GM11168 (cell line): ENCODE results near the gene MARCHF2.
"Not testable (repeated sequence)": the region's sequence is repeated elsewhere in the genome, so short reads cannot be mapped to it uniquely, and the experiment has no call there.

ENCODE experiments used
- in situ Hi-C: fragments of 300-500 bp; cut with MboI; formaldehyde crosslinking; loops from one replicate; pipeline ENCODE4 v1.12.0; 2022; ENCODE audit warnings: low sequenced_read_pairs; ENCODE audit not compliant: unreplicated experiment

MARCHF2 gene

GRCh38 chr19:8403820-8404109 is 9.3 kb upstream of the MARCHF2 start:
- in situ Hi-C loops = no loop called here

- in situ Hi-C loops = no loop called here
These were observed 8.5 kb upstream of the MARCHF2 start for GRCh38 chr19:8404391-8405151.

- in situ Hi-C loops = loop anchor here (10.0 kb wide), 1 partner anchor 94 kb away; the partner anchor contains the start of gene PRAM1
These were observed 2.4 kb upstream of the MARCHF2 start for GRCh38 chr19:8410718-8411117.

DNA sequence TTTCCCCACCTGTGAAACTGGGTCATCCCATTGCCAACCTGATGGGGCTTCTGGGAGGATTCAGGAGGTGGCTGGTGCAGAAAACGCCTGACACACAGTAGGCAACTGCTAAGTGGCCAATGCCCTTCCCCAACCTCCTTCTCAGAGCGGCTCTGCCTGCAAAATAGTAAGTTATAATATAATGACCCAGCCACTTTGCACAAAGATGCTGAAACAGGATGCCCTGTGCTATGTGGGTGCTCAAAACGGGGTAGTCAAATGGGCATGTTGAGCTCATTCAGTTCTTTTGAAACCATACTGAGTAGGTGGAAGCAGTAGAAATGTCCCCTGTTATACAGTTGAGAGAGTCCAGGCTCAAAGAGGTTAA is 507 bp downstream of the MARCHF2 start:
- in situ Hi-C loops = loop anchor here (10.0 kb wide), 1 partner anchor 91 kb away; the partner anchor contains the start of gene PRAM1

GRCh38 chr19:8416796-8417195 is 3.7 kb downstream of the MARCHF2 start:
- in situ Hi-C loops = loop anchor here (10.0 kb wide), 1 partner anchor 88 kb away; the partner anchor contains the start of gene PRAM1

- in situ Hi-C loops = no loop called here
These were observed 8.7 kb downstream of the MARCHF2 start for GRCh38 chr19:8421484-8422461.

GRCh38 chr19:8423817-8424223 is 10.7 kb downstream of the MARCHF2 start:
- in situ Hi-C loops = no loop called here

GRCh38 chr19:8425331-8425730 is 12.2 kb downstream of the MARCHF2 start:
- in situ Hi-C loops = not testable (repeated sequence)

DNA sequence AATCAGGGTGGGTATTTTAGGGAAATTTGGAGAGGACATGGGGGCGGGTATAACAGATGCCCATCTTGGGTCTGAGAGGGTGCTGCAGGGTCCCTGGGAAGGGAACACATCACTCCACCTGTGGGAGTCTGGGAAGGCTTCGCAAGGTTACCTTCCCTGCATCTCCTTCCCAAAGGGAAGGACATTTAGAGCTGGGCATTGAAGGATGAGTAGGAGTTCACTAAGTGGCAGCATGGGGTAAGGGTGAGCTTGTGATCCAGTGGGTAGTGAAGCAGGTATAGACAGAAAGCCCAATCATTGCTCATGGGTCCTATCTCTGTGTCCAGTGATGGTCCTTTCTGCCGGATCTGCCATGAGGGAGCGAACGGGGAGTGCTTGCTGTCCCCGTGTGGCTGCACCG is 13.2 kb downstream of the MARCHF2 start:
- in situ Hi-C loops = no loop called here

DNA sequence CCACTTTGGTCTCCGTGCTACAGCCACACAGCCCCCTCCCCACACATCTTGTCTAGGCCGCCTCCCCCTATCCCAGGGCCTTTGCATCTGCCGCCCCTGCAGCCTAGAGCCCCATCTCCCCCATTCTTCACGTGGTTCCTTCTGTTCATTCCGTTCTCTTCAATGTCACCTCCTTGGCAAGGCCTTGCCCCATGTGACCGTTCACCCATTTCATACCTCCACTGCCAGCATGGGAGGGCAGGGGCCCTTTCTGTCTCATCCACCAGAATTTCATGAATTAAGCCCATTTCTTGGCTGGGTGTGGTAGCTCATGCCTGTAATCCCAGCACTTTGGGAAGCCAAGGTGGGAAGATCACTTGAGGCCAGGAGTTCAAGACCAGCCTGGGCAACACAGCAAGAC is 15.9 kb downstream of the MARCHF2 start:
- in situ Hi-C loops = no loop called here

GRCh38 chr19:8429826-8430225 is 16.7 kb downstream of the MARCHF2 start:
- in situ Hi-C loops = no loop called here

DNA sequence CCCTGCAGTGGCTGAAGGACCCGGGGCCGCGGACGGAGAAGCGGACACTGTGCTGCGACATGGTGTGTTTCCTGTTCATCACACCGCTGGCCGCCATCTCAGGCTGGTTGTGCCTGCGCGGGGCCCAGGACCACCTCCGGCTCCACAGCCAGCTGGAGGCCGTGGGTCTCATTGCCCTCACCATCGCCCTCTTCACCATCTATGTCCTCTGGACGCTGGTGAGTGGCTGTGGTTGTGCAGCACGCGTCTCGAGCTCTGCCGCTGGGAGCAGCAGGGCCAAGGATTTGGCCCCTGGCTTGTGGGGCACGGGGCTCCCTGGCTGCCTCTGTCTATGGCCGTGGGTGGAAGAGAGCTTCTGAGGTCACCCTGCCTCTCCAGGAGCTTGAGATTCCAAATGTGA is 17.5 kb downstream of the MARCHF2 start:
- in situ Hi-C loops = no loop called here

- in situ Hi-C loops = no loop called here
These were observed 25.1 kb downstream of the MARCHF2 start for GRCh38 chr19:8438236-8438635.

DNA sequence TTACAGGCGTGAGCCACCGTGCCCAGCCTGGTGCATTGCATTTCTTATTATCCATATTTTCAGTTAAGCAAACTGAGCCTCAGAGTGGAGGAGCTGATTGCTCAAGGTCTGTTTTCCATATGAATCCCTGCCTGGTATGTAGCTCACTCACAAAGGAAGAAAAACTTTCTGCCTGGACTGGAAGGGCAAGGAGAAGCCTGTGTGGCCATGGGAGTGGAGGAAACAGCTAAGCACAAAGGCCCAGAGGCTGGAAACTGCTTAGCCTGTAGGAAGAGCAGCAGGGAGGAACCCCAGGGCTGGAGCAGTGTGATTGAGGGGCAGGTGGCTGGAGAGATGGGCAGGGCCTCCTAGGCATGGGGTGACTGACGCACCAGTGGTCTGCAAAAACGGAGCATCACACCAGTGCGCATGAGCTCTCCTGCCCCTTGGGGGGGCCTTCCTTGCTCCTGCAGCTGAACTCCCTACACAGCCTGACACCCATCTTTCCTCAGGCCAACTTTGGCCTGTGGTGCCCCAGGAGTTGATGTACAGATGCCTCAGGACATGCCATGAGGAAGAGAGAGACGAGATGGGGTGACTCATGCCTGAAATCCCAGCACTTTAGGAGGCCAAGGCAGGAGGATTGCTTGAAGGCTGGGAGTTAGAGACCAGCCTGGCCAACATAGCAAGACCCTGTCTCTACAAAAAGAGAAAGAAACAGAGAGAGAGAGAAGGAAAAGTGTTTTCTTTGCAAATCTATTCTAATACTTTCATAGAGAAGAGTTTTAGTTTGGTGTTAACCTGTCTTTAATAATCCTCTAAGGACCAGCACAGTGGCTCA is 28.8 kb downstream of the MARCHF2 start:
- in situ Hi-C loops = no loop called here

DNA sequence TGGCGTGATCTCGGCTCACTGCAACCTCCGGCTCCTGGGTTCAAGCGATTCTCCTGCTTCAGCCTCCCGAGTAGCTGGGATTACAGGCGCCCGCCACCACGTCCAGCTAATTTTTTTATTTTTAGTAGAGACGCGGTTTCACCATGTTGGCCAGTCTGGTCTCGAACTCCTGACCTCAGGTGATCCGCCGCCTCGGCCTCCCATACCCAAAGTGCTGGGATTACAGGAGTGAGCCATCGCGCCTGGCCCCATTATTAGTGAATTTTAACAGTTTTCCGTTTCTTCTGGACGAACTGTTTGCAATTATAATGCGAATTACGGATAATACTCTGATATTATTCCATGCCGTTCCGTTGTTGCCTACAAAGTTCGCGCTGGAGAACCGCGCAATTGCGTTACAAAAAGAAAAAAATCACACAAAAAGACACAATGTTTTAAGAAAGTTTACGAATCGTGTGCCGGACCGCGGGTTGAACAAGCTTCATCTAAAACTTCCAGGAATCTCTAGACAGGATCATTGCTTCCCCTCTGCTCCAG is 31.1 kb downstream of the MARCHF2 start:
- in situ Hi-C loops = not testable (repeated sequence)

DNA sequence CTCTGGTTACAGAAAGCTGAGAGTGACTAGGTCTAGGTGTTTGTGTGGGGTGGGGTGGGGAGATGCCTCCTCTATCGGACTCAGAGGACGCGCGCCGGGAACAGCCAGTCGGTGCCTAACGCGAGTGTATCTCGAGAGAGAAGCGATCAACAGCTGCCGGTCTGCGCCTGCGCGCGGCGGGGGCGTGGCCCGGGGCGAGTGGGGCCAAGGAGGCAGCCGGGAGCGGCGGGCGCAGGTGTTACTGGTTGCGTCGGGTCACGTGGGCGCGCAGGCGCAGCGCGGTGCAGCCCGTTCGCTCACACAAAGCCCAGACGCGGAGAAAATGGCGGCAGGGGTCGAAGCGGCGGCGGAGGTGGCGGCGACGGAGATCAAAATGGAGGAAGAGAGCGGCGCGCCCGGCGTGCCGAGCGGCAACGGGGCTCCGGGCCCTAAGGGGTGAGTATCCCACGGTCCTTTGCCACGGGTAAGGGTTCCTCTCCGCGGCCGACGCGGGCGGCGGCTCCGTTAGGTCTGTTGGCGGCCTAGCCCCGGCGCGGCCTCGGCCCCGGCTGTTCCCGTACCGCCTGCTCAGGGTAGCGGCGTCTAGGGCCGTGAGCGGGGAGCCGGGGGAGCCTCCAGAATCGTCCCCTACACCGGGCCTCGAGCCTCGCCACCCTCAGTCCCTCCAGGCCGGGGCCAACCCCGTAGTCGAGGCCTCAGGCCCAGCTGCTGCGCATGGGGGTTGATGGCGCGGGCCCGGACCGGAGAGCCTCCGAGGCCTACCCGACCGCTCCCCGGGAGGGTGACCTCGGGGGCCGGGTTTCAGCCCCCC is 31.8 kb downstream of the MARCHF2 start, which contains the start of gene HNRNPM:
TSS of gene HNRNPM (plus strand) at position 299 of the 811 bp plus-strand sequence. CDS start at position 323, 24 bp downstream.
- in situ Hi-C loops = no loop called here

- in situ Hi-C loops = no loop called here
These were observed 32.4 kb downstream of the MARCHF2 start for GRCh38 chr19:8445488-8446001.

GRCh38 chr19:8446061-8446709 is 33.1 kb downstream of the MARCHF2 start:
- in situ Hi-C loops = no loop called here
